HG03457 (cell line): Measurements from ENCODE around the gene EHD4.

Source experiments
- ATAC-seq: cut with Tn5 transposase; IDR thresholded peaks from one replicate; pipeline ENCODE4 v1.9.1; 2021; ENCODE audit warnings: moderate number of reproducible peaks; ENCODE audit not compliant: unreplicated experiment

The EHD4 gene

DNA sequence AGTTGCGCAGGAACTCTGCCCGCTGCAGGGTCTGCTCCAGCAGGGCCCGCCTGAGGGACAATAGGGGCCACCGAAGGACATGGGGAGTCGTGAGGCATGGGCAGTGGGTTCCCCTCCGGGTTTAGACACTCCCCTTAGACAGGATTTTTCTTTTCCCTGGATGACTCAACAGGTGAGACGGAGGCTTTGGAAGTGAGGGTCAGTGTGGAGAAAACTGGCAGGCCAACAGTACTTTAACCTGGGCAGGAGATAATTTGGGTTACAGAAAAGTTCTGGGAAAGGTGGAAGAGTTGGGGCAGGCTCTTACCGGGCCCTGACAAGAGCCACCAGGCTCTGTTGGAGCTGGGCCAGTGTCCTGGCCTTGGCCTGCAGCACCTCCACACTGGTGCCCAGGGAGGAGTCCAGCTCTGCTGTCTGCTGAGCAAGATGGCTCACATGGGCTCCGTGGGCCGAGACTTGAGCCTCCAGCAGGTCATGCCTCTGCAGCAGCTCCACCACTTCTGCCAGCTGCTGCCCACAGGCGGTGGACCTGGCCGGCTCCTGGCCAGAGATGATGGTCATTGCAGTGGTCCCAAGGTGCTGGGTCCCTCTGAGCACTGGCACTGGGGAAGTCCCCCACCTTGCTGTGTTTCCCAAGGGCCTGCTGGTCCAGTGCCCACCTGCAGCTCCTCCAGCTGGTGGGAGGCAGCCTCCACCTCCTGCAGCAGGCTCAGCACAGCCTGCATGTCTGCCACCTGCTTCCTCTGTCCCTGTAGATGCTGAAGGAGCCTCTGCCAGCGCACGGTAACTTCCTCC lies 89.5 kb downstream of the EHD4 start:
- no peak for ATAC-seq

DNA sequence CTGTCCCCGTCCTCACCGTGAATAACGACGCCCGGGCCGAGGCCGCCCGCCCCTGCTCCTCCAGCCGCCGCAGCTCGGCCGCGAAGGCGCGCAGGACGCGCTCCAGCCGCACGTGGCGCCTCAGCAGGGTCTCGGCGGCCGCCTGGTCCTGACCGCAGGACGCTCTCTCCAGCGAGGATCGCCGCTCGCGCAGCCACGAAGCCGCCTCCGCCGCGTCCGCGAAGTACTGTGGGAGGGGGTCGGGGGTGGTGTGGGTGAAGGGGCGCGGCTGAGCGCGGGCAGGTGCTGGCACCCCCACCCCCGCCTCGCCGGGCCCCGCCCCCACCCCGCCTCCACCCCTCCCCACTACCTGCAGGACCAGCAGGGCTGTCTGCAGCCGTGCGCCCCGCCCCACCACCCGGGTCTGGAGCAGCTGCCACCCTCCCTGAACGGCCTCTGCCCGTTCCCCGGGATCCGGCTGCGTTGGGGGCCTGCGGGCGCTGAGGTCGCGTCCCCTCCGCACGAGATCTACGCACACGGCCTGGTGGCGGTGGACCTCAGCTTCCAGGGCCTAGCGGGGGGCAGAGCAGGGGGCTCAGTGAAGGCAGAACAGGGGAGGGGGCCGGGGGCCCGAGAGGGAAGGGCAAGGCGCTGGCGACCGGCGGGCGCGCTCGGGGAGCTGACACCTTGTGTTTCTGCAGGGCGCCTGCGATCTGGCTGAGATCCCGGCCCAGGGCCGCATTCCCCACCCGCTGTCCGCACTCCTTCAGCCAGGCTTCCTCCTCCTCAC lies 90.3 kb downstream of the EHD4 start:
- no peak for ATAC-seq

DNA sequence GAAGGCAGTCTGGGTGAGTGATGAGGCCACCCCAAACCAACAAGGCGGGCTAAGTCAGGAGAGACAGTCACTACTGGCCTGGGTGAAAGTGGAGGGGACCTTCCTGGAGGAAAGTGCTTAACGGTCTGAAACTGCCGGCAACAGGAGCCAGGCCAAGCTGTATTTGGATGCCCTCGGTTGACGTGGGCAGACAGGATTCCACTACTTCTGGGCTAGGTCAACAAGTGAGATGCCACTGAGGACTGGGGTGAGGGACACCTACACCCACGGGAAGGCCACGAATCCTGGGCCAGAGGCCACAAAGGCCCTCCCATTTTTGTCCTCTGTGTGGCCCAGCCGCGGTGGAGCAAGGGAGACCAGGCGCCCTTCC lies 90.8 kb downstream of the EHD4 start:
- ATAC-seq: no peak

GRCh38 chr15:41881086-41881485 lies 91.3 kb downstream of the EHD4 start:
- no peak for ATAC-seq

DNA sequence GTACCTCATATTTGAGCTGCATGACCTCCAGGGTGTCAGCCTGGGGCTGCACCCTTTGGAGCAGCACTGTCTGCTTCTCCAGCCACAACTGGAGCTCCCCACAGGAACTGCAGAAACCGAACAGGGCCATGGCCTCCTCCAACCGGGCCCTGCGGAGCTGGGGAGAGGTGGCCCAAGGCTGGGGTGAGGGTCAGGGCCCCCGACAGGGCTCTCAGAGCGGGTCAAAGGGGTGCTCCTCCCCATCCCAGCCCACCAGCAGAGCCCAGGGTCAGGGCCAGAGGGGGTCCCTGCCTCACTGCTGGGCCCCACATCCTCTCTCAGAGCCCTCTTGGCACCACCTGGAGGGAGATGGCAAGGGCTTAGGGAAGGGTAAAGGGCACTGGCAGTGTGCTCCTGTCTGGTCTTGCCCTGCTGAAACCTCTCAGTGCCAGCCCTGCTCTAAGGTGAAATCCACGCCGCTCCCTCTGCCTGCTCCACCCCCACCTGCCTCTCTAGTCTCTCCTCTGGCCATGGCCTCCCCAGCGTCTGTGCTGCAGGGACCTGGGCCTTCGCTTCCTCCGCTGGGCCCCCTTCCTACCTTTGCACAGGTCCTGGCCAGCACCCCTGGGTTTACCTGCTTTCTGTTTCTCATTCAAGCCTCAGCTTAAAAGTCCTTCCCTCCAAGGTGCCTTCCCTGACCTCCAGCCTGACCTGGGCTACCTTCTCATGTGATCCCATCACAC lies 92.0 kb downstream of the EHD4 start:
- no peak for ATAC-seq

GRCh38 chr15:41879321-41879845 lies 93.0 kb downstream of the EHD4 start:
- no peak for ATAC-seq

GRCh38 chr15:41878355-41878699 lies 94.0 kb downstream of the EHD4 start:
- no peak for ATAC-seq

DNA sequence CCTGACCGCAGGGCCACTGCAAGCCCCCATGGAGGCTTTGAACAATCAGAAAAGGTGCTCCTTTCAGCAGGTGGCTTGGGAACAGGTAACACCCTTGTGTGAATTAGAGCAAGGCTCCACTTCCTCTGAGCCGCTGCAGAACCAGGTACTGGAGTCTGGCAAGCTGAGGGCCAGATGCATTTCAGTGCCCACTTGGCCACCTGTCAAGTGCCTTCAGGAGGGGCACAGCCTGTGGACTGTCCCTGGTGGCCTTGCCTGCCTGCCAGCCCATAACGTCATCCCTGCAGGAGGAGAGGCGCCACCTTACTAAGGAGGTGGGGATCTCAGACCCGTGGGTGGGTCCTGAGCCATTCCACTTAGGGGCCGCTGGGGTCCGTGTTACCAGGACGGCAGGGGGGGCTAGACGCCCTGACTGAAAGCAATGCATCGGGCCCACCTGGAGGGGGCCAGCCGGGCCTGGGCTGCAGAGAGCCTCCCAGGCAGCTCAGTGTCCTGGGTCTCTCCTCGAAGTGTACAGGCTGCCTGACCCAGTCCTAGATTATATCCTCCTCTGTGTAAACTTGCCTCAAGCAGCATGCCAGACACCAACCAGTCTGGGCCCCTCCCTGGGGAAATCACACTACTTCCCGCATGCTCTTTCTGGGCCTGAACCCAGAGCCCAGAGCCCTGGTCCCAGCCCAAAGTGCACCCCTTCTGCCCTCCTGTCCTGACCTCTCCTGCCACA lies 94.6 kb downstream of the EHD4 start:
- no peak for ATAC-seq

- ATAC-seq: no peak
These were observed 95.7 kb downstream of the EHD4 start for GRCh38 chr15:41876689-41877088.

DNA sequence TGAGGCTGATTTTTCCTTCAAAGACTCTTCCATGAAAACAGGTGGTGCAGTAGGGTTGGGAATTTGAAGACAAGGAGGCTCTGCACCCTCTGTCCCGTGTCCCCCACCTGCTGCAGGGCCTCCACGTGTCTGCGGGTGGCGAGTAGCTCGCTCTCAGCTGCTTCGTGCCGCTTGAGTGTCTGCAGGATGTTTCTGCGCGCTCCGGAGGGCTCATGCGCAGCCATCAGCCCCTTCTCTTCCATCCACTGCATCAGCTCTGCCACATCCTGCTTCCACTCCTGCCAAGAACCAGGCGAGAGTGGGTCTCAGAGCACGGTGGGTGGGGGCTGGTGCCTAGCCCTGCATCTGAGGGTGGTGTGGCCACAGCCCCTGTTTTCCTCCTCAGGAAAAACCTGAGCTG lies 96.3 kb downstream of the EHD4 start:
- ATAC-seq: no peak

GRCh38 chr15:41874736-41875135 lies 97.6 kb downstream of the EHD4 start:
- ATAC-seq: no peak

DNA sequence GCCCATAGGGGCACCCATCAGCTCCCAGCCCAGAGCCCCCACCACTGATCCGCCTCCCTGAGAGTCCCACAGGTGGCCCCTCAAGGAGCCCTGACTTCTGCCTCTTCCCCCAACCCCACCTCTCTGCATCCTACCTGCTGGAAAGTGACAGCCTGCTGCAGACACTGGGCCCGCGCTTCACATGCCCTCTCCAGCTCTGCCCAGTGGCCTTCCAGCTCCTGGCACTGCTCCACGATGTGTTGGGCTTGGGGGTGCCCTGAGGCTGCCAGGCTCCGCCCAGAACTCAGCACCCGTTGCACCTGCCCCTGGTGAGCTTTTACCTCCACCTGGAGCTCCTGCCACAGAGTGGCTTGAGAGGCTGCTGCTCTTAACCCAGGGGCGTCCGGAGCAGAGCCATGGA lies 98.6 kb downstream of the EHD4 start:
- ATAC-seq: no peak

- ATAC-seq: no peak
These were observed 100.1 kb downstream of the EHD4 start for GRCh38 chr15:41872166-41872747.

GRCh38 chr15:41871175-41871905 lies 101.0 kb downstream of the EHD4 start:
- no peak for ATAC-seq

DNA sequence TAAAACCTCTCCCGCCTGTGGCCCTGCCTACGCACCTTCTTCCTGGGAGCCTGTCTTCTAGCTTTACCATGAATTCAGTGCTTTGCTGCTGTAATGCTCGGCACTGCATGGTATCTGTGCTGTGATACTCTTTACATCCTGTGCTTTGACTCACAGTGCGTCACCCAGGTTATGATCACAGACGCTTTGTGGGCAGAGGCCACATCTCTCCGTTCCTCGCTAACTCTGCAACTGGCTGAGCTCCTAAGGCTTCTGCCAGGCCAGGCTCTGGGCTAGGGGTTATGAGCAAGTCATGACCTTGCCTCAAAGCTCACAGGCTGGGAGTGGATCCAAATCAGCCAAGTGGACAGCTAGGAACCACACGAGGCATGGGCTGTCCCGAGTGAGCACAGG lies 101.7 kb downstream of the EHD4 start:
- ATAC-seq: no peak

DNA sequence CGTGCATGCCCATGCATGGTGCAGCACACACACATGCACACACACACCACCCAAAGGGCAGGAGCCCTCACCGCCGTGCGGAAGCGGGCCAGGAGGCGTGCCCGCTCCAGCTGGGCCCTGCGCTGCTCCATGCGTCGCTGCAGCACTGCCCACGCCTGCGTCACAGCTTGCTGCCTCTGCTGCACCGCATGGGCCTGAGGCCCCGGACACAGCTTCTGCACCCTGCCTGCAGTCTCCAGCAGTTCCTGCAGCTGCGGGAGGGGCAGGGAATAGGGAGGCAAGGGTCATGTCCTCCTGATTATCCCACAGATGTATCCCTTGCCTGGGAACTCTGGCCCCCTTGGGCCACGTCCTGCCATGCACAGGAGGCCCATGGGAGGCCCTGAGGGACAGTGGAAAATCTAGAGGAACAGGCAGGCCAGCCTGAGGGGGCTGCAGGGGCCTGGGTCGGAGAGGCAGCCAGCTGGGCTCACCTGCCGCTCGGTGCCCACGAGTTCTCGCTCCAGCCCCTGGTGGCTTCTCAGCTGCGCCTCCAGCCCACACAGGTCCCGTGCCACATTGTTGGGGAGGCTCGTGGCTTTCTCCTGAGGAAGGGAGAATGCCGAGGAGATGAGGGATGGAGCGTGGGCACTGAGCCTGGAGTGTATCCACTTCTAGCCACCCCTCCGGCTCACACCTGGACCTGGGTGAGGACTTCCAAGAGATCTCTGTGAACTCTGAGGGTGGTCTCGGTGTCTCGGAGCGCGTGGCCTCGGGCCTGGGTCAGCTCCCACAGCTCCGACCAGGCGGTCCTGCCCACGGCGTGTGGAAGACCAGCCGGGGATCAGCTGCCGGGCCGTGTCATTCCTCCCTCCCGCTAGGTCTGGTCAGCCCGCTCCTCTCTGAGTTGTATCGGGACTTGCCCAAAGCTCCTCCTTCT lies 102.3 kb downstream of the EHD4 start:
- ATAC-seq: no peak

- ATAC-seq: no peak
These were observed 104.0 kb downstream of the EHD4 start for GRCh38 chr15:41868321-41868720.

DNA sequence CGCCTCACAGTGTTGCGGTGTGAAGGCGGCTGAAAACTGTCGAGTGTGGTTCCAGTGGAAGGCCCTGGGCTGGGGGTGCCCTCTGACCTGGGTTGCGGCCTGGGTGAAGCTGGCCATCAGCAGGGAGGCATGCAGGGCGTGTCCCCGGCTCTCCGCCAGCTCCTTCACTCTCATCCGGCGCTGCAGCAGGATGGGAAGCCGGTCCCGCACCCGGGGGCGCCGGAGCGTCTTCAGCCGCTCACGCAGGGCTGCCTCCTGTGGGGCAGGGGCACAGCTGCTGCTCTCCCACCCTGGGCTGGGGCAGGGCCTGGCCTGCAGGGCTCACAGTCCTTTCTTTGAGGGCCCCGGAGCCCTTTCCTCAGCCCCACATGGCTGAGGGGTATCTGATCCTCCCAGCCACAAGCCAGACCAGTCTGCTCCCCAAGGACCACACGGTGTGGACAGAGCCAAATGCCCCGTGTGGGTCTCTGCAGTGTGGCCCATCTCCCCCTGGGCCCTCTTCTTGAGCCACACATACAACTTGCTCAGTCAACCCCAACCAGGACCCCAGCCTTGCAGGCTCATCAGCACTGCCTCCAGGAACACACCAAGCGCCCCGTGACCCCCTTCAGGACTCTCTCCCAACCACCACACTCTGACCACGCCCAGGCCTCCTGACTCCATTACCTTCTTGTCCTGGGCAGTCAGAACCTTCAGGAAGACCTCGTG lies 105.3 kb downstream of the EHD4 start:
- no peak for ATAC-seq
